ENCODE data around the gene AP3D1. TPM values are rescaled to one million over a fixed set of nuclear protein-coding genes. Genes with fewer than 3 reads are reported as not detected.
"Not testable (repeated sequence)": the region's sequence is repeated elsewhere in the genome, so short reads cannot be mapped to it uniquely, and the experiment has no call there.

Gene AP3D1
- 100 to 1,000 TPM in 1 of 2 donors, 10 to 100 TPM in 1; 81.4 to 116 TPM for total RNA-seq

DNA sequence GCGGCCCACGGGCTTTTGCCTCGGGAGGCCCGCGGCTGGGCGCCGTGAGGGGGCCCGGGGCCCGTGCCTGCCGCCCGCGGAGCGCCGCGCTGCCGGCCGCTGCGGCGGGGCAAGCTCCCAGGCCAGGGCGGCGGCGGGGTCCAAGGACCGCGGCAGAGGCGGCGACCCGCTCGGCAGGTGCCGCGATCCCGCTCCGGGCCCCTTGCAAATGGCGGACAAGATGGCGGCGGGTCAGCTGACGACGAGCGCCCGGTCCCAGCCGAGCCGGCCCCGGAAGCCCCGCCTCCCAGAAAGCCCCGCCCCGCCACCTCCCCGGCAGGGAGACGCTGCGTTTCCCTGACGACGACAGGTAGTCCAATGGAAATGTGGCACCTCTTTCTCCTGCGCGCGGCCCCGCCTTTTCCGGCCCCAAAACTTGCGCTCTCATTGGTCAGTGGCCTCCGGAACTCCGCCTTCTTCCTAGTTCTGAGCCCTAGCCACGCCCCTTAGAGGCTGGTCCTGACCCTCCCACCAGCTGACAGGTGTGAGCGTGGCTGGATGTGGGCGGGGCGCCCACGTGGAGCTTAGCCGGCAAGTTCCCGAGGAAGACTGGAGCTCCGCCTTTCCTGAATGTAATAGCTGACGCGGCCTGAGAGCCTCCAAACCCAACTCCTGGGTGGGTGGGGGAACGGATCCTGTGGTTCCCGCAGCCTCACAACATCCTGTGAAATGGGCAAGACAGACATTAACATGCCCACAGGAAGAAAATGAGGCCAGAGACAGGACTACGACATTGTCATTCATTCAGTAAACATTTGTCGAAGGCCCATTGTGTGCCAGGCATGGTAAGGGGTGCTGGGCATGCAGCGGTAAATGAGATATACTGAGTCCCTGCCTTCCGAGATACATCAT, at the start of gene AP3D1:
Gene AP3D1 (minus strand): TSS at position 228 of the 891 bp plus-strand sequence. CDS start 232 bp downstream, outside the sequence.
- H3K27ac ChIP-seq: peak within 1 kb of the TSS; percentile 68 to 78
- H3K4me3 ChIP-seq: peak within 1 kb of the TSS; percentile 99
- TF ChIP-seq, protein P1, sequence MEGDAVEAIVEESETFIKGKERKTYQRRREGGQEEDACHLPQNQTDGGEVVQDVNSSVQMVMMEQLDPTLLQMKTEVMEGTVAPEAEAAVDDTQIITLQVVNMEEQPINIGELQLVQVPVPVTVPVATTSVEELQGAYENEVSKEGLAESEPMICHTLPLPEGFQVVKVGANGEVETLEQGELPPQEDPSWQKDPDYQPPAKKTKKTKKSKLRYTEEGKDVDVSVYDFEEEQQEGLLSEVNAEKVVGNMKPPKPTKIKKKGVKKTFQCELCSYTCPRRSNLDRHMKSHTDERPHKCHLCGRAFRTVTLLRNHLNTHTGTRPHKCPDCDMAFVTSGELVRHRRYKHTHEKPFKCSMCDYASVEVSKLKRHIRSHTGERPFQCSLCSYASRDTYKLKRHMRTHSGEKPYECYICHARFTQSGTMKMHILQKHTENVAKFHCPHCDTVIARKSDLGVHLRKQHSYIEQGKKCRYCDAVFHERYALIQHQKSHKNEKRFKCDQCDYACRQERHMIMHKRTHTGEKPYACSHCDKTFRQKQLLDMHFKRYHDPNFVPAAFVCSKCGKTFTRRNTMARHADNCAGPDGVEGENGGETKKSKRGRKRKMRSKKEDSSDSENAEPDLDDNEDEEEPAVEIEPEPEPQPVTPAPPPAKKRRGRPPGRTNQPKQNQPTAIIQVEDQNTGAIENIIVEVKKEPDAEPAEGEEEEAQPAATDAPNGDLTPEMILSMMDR (IDR thresholded peaks at IDR 0.05): no peak
- no peaks in the 10 kb centered on the region for H3K36me3 ChIP-seq
- H3K27me3 ChIP-seq (replicated peaks; ENCODE audit: insufficient read depth): no peaks in the 10 kb centered on the region
- ATAC-seq (ENCODE audit: insufficient number of reproducible peaks, low FRiP score, low read depth) (peak; percentile 96), DNase-seq (ENCODE audit: low spot score) (peak; percentile 97)
- H3K4me1 ChIP-seq (ENCODE audit: control insufficient read depth in 1 of 2, low read depth in 2 of 2): peaks cover 23 to 25% of the 10 kb centered on the region in 2 donors
- H3K9me3 ChIP-seq: no peaks in the 10 kb centered on the region

DNA sequence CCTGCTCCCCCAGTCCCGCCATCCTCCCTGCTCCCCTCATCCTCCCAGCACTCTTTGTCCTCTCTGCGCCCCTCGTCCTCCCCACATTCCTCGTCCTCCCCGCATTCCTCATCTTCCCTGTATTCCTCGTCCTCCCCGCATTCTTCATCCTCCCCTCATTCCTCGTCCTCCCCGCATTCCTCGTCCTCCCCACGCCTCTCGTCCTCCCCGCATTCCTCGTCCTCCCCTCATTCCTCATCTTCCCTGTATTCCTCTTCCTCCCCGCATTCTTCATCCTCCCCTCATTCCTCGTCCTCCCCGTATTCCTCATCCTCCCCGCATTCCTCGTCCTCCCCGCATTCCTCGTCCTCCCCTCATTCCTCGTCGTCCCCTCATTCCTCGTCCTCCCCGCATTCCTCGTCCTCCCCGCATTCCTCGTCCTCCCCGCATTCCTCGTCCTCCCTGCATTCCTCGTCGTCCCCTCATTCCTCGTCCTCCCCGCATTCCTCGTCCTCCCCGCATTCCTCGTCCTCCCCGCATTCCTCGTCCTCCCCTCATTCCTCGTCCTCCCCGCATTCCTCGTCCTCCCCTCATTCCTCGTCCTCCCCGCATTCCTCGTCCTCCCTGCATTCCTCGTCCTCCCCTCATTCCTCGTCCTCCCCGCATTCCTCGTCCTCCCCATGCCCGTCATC, 49.4 kb upstream of the AP3D1 start:
- H3K4me1 ChIP-seq (ENCODE audit: control insufficient read depth in 1 of 2, low read depth in 2 of 2); H3K27me3 ChIP-seq (replicated peaks; ENCODE audit: insufficient read depth); H3K4me3 ChIP-seq; ATAC-seq (ENCODE audit: insufficient number of reproducible peaks, low FRiP score, low read depth); H3K9me3 ChIP-seq; H3K27ac ChIP-seq; DNase-seq (ENCODE audit: low spot score): not testable (repeated sequence)
- H3K36me3 ChIP-seq: peaks cover 16% of the 10 kb centered on the region

DNA sequence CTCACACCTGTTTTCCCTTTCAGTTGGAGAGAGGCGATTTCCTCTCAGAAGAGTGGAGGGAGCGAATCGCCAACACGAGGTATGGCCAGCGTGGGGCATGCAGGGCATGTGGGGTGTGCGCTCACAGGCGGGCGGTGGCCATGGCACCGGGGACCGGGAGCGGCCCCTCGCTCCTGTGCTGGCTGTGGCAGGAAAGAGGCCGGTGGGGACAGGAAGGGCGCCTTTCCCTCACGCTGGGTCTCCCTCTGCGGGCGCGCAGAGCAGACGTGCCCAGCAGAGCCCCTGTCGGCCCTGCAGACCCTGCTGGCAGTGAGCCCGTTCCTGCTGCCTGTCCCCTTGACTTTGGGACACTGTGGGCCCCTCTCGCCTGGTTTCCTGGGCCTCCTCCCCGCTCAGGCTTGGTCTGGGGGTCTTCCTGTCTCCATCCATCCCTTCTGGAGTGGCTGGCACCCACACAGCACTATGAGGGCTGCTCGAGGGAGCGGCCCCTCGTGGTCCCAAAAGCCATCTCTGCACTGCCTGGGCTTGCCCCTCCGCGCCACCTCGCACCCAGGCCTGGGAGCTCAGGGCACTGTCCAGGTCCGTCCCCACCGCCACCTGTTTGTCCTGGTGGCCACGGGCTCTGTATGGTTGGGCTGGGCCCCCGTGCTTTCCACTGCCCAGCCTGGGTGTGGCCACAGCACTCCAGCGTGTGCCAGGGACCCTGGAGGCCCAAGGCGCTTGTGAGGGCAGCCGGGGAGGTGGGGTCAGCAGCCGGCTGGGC, 48.7 kb upstream of the AP3D1 start:
- Histone ChIP-seq H3K4me1 (ENCODE audit: control insufficient read depth in 1 of 2, low read depth in 2 of 2) (peaks cover 0 to 7% of the 10 kb centered on the region in 2 donors), H3K27me3 (replicated peaks; ENCODE audit: insufficient read depth) (no peaks in the 10 kb centered on the region), H3K9me3 (no peaks in the 10 kb centered on the region), H3K36me3 (peaks cover 18% of the 10 kb centered on the region), H3K27ac (no peak overlapping the region), H3K4me3 (no peak overlapping the region)
- ATAC-seq (ENCODE audit: insufficient number of reproducible peaks, low FRiP score, low read depth) (no peak), DNase-seq (ENCODE audit: low spot score) (no peak)
- TF ChIP-seq, protein P1 (IDR thresholded peaks at IDR 0.05): no peak

DNA sequence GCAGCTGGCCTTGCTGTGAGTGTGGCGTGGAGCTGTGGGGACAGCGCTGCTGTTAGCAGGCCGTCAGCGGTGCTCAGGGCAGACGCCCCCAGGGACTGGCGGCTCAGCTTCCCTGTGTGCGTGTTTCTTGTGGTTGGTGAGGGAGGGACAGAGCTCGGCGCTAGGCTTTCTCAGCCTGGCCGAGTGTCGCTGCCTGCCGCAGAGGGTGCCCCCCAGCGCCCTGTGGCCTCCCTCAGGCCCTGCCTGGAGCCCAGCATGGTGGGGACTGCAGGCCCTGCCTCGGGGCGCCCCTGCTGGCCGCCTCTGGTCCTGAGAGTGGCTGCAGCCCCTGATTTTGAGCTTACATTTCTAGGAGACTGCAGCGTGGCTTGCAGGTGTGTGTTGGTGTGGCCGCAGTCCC, 47.8 kb upstream of the AP3D1 start:
- Histone ChIP-seq H3K4me1 (ENCODE audit: control insufficient read depth in 1 of 2, low read depth in 2 of 2) (peaks cover 0 to 7% of the 10 kb centered on the region in 2 donors), H3K4me3 (no peak overlapping the region), H3K9me3 (no peaks in the 10 kb centered on the region), H3K36me3 (peaks cover 26% of the 10 kb centered on the region), H3K27me3 (replicated peaks; ENCODE audit: insufficient read depth) (no peaks in the 10 kb centered on the region), H3K27ac (no peak overlapping the region)
- DNase-seq (ENCODE audit: low spot score): no peak
- ATAC-seq (ENCODE audit: insufficient number of reproducible peaks, low FRiP score, low read depth): no peak
- TF ChIP-seq, protein P1 (IDR thresholded peaks at IDR 0.05): peak; percentile 47

DNA sequence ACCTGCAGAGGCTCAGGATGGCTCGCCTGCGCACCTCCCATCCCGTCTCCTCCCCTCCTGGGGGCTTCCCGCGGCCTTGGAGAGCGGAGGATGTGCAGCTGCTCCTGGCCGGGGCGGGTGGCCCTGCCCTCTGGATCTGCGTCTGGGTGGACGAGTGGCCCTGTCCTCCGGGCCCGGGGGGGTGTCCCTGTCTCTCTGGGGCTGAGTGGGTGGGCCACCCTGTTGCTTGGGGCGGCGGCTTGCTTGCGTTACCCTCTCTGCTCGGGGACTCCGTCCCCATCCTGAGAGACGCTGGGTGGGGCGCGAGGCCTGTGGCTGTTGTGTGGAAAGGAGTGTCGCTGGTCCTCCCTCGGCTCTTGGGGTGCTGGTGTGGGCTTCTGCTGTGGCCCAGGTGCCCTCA, 47.0 kb upstream of the AP3D1 start:
- no peaks in the 10 kb centered on the region for H3K27me3 ChIP-seq (replicated peaks; ENCODE audit: insufficient read depth)
- H3K36me3 ChIP-seq: peaks cover 24% of the 10 kb centered on the region
- no peak for DNase-seq (ENCODE audit: low spot score)
- TF ChIP-seq, protein P1 (IDR thresholded peaks at IDR 0.05): no peak
- no peak overlapping the region for H3K4me3 ChIP-seq
- no peaks in the 10 kb centered on the region for H3K9me3 ChIP-seq
- no peak overlapping the region for H3K27ac ChIP-seq
- no peak for ATAC-seq (ENCODE audit: insufficient number of reproducible peaks, low FRiP score, low read depth)
- peaks cover 0 to 7% of the 10 kb centered on the region in 2 donors for H3K4me1 ChIP-seq (ENCODE audit: control insufficient read depth in 1 of 2, low read depth in 2 of 2)
